ENCODE measurements around the gene BCAN. TPM values are rescaled to one million over a fixed set of nuclear protein-coding genes. Genes with fewer than 3 reads are reported as not detected.

Gene BCAN
- polyA plus RNA-seq, 2 of the 4 experiments (the other 2 are of a cell fraction) = not detected

DNA sequence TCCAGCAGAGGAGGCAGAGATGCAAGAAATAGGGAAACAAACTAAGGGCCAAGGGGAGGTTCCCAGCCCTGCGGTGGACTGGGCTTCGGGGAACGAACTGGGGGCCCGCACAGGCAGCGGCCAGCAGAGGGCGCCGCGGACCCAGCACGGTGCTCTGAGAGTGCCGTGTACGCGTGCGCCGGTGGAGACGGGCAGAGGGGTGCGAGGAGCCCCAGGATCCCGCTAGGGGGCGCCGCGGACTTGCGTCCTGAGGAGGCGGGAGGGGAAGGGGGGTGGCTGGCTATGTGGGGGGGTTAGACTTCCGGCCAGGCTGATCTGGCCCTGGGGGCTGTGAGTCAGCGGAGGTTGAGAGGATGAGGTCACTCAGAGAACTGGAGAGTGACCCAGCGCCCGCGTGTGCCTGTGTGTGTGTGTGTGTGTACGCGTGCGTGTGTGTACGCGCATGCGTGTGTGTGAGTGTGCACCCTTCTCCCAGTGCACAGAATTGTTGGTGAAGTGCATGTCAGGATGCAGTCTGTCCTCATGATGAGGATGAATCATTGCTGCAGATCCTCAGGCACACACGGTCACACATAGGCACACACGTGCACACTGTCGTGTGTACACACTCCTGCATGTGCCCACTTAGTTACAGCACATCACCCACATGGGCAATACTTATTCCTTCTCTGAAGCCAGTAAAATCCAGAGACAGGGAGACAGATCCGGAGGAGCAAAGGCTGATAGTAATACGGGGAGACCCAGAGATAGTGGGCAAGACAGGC lies 18.3 kb downstream of the BCAN start (continued):
- peak; percentile 86 for TF ChIP-seq BHLHE40 (IDR thresholded peaks at IDR 0.05; ENCODE audit: low read depth, low read length)
- no peak for TF ChIP-seq CEBPB (IDR thresholded peaks at IDR 0.05)
- 0 out of 2 replicates have a peak, but pooled peaks have one; percentile 74 for TF ChIP-seq POLR2AphosphoS2 (conservative IDR thresholded peaks at IDR 0.05; ENCODE audit: low read length)
- TF ChIP-seq, protein P1, sequence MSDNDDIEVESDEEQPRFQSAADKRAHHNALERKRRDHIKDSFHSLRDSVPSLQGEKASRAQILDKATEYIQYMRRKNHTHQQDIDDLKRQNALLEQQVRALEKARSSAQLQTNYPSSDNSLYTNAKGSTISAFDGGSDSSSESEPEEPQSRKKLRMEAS (IDR thresholded peaks at IDR 0.05) = peak; percentile 93
- TF ChIP-seq HEYL (CRISPR knock-in tag; IDR thresholded peaks at IDR 0.05) = no peak
- TF ChIP-seq TP53 (CRISPR knock-in tag; IDR thresholded peaks at IDR 0.05) = peak; percentile 89
- no peak for TF ChIP-seq FOXS1 (CRISPR knock-in tag; IDR thresholded peaks at IDR 0.05)
- no peak for TF ChIP-seq NR3C1 (IDR thresholded peaks at IDR 0.05)

DNA sequence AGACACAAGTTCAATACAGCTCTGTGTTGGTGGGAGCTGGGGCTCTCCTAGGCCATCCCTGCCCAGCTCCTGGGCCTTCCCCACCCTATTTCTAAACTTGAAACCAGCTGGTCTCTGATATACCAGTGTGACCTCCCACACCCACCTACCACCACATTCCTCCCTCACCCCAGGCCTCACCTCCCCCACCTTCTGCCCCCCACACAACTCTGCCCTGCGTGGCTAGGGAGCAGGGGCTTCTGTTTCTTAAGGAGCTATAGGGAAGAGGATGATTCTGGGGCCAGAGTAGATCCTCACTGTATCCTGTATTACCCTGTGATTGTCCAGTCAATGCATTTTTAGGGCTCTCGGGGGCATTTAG lies 18.8 kb downstream of the BCAN start:
- ATAC-seq = peak; percentile 23 to 44
- Histone ChIP-seq H3K4me1 (peaks cover 66% of the 10 kb centered on the region), H3K27ac (peak overlapping the region; percentile 97), H3K4me3 (peak overlapping the region; percentile 77), H3K4me2 (peak overlapping the region; percentile 100), H3K9me3 (no peaks in the 10 kb centered on the region)
- CTCF ChIA-PET = interaction anchor here (0.5 to 15.2 kb wide), 23 partner anchors 11 to 267 kb away, joined by 3 to 402 read pairs (median 4); partner anchors contain the start of genes BCAN, CRABP2, HAPLN2 and LRRC71
- WGBS (ENCODE audit: missing lambda C conversion rate) = 4% methylated on average over 2 of the region's 2 CpGs
- DNase-seq (ENCODE audit: low read depth in 1 of 2, low spot score in 1 of 2) = peak in 1 of 2 experiments; percentile 50
- TF ChIP-seq, protein P2, sequence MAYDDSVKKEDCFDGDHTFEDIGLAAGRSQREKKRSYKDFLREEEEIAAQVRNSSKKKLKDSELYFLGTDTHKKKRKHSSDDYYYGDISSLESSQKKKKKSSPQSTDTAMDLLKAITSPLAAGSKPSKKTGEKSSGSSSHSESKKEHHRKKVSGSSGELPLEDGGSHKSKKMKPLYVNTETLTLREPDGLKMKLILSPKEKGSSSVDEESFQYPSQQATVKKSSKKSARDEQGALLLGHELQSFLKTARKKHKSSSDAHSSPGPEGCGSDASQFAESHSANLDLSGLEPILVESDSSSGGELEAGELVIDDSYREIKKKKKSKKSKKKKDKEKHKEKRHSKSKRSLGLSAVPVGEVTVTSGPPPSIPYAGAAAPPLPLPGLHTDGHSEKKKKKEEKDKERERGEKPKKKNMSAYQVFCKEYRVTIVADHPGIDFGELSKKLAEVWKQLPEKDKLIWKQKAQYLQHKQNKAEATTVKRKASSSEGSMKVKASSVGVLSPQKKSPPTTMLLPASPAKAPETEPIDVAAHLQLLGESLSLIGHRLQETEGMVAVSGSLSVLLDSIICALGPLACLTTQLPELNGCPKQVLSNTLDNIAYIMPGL (CRISPR knock-in tag; IDR thresholded peaks at IDR 0.05; ENCODE audit: borderline replicate concordance) = 0 out of 2 replicates have a peak, but pooled peaks have one; percentile 9
- TF ChIP-seq ZNF302 (CRISPR knock-in tag; IDR thresholded peaks at IDR 0.05) = no peak
- TF ChIP-seq, protein P3, sequence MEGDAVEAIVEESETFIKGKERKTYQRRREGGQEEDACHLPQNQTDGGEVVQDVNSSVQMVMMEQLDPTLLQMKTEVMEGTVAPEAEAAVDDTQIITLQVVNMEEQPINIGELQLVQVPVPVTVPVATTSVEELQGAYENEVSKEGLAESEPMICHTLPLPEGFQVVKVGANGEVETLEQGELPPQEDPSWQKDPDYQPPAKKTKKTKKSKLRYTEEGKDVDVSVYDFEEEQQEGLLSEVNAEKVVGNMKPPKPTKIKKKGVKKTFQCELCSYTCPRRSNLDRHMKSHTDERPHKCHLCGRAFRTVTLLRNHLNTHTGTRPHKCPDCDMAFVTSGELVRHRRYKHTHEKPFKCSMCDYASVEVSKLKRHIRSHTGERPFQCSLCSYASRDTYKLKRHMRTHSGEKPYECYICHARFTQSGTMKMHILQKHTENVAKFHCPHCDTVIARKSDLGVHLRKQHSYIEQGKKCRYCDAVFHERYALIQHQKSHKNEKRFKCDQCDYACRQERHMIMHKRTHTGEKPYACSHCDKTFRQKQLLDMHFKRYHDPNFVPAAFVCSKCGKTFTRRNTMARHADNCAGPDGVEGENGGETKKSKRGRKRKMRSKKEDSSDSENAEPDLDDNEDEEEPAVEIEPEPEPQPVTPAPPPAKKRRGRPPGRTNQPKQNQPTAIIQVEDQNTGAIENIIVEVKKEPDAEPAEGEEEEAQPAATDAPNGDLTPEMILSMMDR (IDR thresholded peaks at IDR 0.05) = no peak
- TF ChIP-seq HDAC2 (IDR thresholded peaks at IDR 0.05) = no peak
- POLR2A ChIA-PET = interaction anchor here (0.6 to 1.6 kb wide), 11 partner anchors 11 to 204 kb away, joined by 3 to 10 read pairs (median 3); partner anchors contain the start of genes ISG20L2, METTL25B, MRPL24 and NAXE
- FAIRE-seq = no peak

DNA sequence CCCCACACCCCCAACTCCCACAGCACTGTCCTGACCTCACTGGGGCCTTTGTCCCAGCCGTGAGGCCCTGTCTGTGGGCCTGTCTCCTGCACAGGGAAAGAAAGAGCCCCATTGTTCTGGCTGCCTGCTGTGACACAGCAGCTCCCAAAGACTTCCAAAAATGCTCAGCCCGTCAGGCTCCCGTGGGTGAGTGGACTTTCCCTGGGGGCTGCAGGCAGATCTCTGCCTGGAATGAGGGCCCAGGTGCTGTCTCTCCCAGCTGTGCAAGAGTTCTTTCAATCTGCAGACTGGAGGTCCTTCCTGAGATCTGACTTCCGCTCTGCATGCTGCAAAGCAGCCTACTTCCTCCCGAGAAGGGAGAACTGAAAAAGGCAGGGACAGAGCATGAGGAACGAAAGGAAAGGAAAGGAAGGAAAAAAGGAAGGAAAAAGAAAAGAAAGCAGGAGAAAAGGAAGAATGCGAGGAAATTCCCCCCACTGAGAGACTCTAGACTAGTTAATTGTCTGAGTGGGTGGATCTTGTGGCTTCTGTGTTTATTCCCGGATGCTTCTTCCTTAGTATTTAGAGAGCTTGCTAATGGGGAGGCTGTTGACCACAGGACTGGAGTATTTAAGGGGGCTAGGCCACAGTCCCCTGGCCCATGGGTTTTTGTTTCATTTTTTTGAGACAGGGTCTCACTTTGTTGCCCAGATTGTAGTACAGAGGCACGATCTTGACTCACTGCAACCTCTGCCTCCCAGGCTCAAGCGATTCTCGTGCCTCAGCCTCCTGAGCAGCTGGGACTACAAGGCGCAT lies 20.3 kb downstream of the BCAN start:
- TF ChIP-seq HEYL (CRISPR knock-in tag; IDR thresholded peaks at IDR 0.05) (no peak), POLR2A (IDR thresholded peaks at IDR 0.05; ENCODE audit: low read length) (no peak), TP53 (CRISPR knock-in tag; IDR thresholded peaks at IDR 0.05) (no peak), PHF8 (IDR thresholded peaks at IDR 0.05; ENCODE audit: borderline replicate concordance, low read depth) (no peak), ZSCAN20 (CRISPR knock-in tag; IDR thresholded peaks at IDR 0.05) (no peak), HDAC2 (IDR thresholded peaks at IDR 0.05) (no peak), EP300 (IDR thresholded peaks at IDR 0.05) (no peak), FOSL2 (IDR thresholded peaks at IDR 0.05) (no peak), FOSL2 (CRISPR knock-in tag; IDR thresholded peaks at IDR 0.05) (no peak), ZC3H11A (IDR thresholded peaks at IDR 0.05) (no peak), ZFP36 (IDR thresholded peaks at IDR 0.05; ENCODE audit: borderline replicate concordance, partially characterized antibody) (no peak), HOXB5 (CRISPR knock-in tag; IDR thresholded peaks at IDR 0.05) (no peak)
- TF ChIP-seq, protein P4, sequence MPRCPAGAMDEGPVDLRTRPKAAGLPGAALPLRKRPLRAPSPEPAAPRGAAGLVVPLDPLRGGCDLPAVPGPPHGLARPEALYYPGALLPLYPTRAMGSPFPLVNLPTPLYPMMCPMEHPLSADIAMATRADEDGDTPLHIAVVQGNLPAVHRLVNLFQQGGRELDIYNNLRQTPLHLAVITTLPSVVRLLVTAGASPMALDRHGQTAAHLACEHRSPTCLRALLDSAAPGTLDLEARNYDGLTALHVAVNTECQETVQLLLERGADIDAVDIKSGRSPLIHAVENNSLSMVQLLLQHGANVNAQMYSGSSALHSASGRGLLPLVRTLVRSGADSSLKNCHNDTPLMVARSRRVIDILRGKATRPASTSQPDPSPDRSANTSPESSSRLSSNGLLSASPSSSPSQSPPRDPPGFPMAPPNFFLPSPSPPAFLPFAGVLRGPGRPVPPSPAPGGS (IDR thresholded peaks at IDR 0.05) = no peak
- TF ChIP-seq, protein P1 (IDR thresholded peaks at IDR 0.05) = no peak
- TF ChIP-seq, protein P5, sequence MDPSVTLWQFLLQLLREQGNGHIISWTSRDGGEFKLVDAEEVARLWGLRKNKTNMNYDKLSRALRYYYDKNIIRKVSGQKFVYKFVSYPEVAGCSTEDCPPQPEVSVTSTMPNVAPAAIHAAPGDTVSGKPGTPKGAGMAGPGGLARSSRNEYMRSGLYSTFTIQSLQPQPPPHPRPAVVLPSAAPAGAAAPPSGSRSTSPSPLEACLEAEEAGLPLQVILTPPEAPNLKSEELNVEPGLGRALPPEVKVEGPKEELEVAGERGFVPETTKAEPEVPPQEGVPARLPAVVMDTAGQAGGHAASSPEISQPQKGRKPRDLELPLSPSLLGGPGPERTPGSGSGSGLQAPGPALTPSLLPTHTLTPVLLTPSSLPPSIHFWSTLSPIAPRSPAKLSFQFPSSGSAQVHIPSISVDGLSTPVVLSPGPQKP (IDR thresholded peaks at IDR 0.05; ENCODE audit: low read depth, low read length) = no peak
- TF ChIP-seq, protein P6, sequence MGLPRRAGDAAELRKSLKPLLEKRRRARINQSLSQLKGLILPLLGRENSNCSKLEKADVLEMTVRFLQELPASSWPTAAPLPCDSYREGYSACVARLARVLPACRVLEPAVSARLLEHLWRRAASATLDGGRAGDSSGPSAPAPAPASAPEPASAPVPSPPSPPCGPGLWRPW (IDR thresholded peaks at IDR 0.05) = no peak
- no peak for ATAC-seq
- CTCF ChIA-PET = interaction anchor here (0.9 to 15.2 kb wide), 11 partner anchors 12 to 266 kb away, joined by 3 to 402 read pairs (median 24); partner anchors contain the start of genes CRABP2, HAPLN2, METTL25B and NES
- POLR2A ChIA-PET = interaction anchor here (1.1 to 1.5 kb wide), 5 partner anchors 9 to 79 kb away, joined by 3 to 10 read pairs (median 4); partner anchors contain the start of genes ISG20L2, METTL25B, MRPL24 and NES
- Histone ChIP-seq H3K9me3 (no peaks in the 10 kb centered on the region), H3K27ac (peak overlapping the region; percentile 97), H3K4me3 (no peak overlapping the region), H3K4me1 (peaks cover 69% of the 10 kb centered on the region), H3K4me2 (peak overlapping the region; percentile 100)
- 66% methylated on average over 12 of the region's 12 CpGs for WGBS (ENCODE audit: missing lambda C conversion rate)
- DNase-seq (ENCODE audit: low read depth in 1 of 2, low spot score in 1 of 2) = no peak
- FAIRE-seq = no peak

Data from A549 (cell line).